HepG2 (cell line): ENCODE results near the gene STX10. TPM values are rescaled to one million over a fixed set of nuclear protein-coding genes. Genes with fewer than 3 reads are reported as not detected.

Experiments
- AFF4 ChIP-seq: sonication (generic); formaldehyde crosslinking; IDR thresholded peaks from 2 replicates; pipeline ENCODE4 v1.4.0; 2020; ENCODE audit warnings: missing genetic modification reagents
- DZIP1 ChIP-seq: sonication (generic); formaldehyde crosslinking; IDR thresholded peaks from 2 replicates; pipeline ENCODE4 v1.5.0; 2020; ENCODE audit warnings: mild to moderate bottlenecking, missing genetic modification reagents
- FLYWCH1 ChIP-seq: sonication (generic); formaldehyde crosslinking; IDR thresholded peaks from 2 replicates; pipeline ENCODE4 v1.8.1; 2023; ENCODE audit warnings: mild to moderate bottlenecking, missing genetic modification reagents
- FOXA3 ChIP-seq: IDR thresholded peaks from 2 replicates; pipeline ENCODE4 v1.6.1; 2016; ENCODE audit warnings: missing genetic modification reagents, missing compliant biosample characterization
- HCFC1 ChIP-seq: fragments of 150-350 bp; IDR thresholded peaks from 2 replicates; pipeline ENCODE4 v1.6.1; 2014; ENCODE audit warnings: low read depth, low read length
- HNRNPUL1 ChIP-seq: fragments of 200-400 bp; formaldehyde crosslinking; IDR thresholded peaks from 2 replicates; pipeline ENCODE4 v1.6.1; 2017; ENCODE audit warnings: low read depth, mild to moderate bottlenecking, low read length, moderate library complexity
- MIXL1 ChIP-seq: IDR thresholded peaks from 2 replicates; pipeline ENCODE4 v1.6.1; 2016
- MNT ChIP-seq: fragments of 450-650 bp; IDR thresholded peaks from 2 replicates; pipeline ENCODE4 v1.6.1; 2016
- PAF1 ChIP-seq: IDR thresholded peaks from 2 replicates; pipeline ENCODE4 v1.6.1; 2016; ENCODE audit warnings: missing genetic modification reagents, missing compliant biosample characterization
- PATZ1 ChIP-seq: sonication (generic); formaldehyde crosslinking; IDR thresholded peaks from 2 replicates; pipeline ENCODE4 v1.4.0; 2020; ENCODE audit warnings: missing genetic modification reagents
- PHF5A ChIP-seq: IDR thresholded peaks from one replicate; pipeline ENCODE4 v1.6.1; 2018; ENCODE audit warnings: low read depth, missing genetic modification reagents; ENCODE audit not compliant: unreplicated experiment
- RAD51 ChIP-seq: fragments of 450-650 bp; IDR thresholded peaks from 2 replicates; pipeline ENCODE4 v1.6.1; 2016; ENCODE audit warnings: borderline replicate concordance
- TCF12 ChIP-seq, 2 experiments: fragments of 450-650 bp in 1 of 2; sonication (generic) in 1 of 2; formaldehyde crosslinking in 1 of 2; IDR thresholded peaks; 2 replicates each; pipeline versions ENCODE4 v1.6.1 to v1.8.0; 2017 to 2022; ENCODE audit warnings: antibody characterized with exemption in 1 of 2, mild to moderate bottlenecking in 1 of 2, missing genetic modification reagents in 1 of 2, moderate library complexity in 1 of 2
- ZNF326 ChIP-seq: sonication (generic); formaldehyde crosslinking; IDR thresholded peaks from 2 replicates; pipeline ENCODE4 v1.4.0; 2020; ENCODE audit warnings: missing genetic modification reagents, borderline replicate concordance
- ZNF564 ChIP-seq: sonication (generic); formaldehyde crosslinking; IDR thresholded peaks from 2 replicates; pipeline ENCODE4 v1.8.1; 2023; ENCODE audit warnings: mild to moderate bottlenecking, missing genetic modification reagents
- polyA plus RNA-seq, 8 experiments: library from polyadenylated mRNA; depleted of rRNA in 3 of 8; stranded (reverse) in 7 of 8; unstranded in 1 of 8; fragments of >200 nt; fragmentation: Illumina TruSeq in 4 of 8; extraction: Trizol in 4 of 8; gene quantifications; 2 replicates each; pipeline versions ENCODE4 v1.2.1 to v1.2.3, GENCODE V29; 2011 to 2016; ENCODE audit warnings: low read depth in 4 of 8, missing spikeins in 1 of 8, mixed read lengths in 1 of 8; ENCODE audit not compliant: insufficient read depth in 1 of 8
- total RNA-seq, 5 experiments: library from RNA; depleted of rRNA; stranded (reverse); fragments of >200 nt; fragmentation: Illumina TruSeq; extraction: Trizol; gene quantifications; 2 replicates each; pipeline ENCODE4 v1.2.3, GENCODE V29; 2016; ENCODE audit warnings: low read depth in 1 of 5
- TF ChIP-seq, protein P1 (sequence below): sonication (generic); formaldehyde crosslinking; IDR thresholded peaks from 2 replicates; pipeline ENCODE4 v1.5.1; 2020; ENCODE audit warnings: mild to moderate bottlenecking, moderate library complexity, missing genetic modification reagents

The STX10 gene
- total and polyA plus RNA-seq, 2 of the 13 experiments (the other 11 are each of a cell fraction or from before 2014, with no cell fraction given) = 47.9 to 66.4 TPM

- peak; percentile 86 for TF ChIP-seq PATZ1 (CRISPR knock-in tag)
- TF ChIP-seq TCF12 (IDR thresholded peaks at IDR 0.05) = no peak
- TF ChIP-seq TCF12 (CRISPR knock-in tag; IDR thresholded peaks at IDR 0.05) = 0 out of 2 replicates have a peak, but pooled peaks have one; percentile 24
- no peak for TF ChIP-seq AFF4 (CRISPR knock-in tag)
- TF ChIP-seq HNRNPUL1 = no peak
- no peak for TF ChIP-seq RAD51
- peak; percentile 62 for TF ChIP-seq MNT
- no peak for TF ChIP-seq ZNF326
- TF ChIP-seq PHF5A = no peak
- no peak for TF ChIP-seq DZIP1 (CRISPR knock-in tag)
- TF ChIP-seq MIXL1 (CRISPR knock-in tag) = peak; percentile 80
- TF ChIP-seq PAF1 (CRISPR knock-in tag) = no peak
- no peak; the same call in 1 of the 2 replicates for TF ChIP-seq ZNF564 (CRISPR knock-in tag)
- peak; percentile 69 for TF ChIP-seq FOXA3 (CRISPR knock-in tag)
- no peak for TF ChIP-seq FLYWCH1
- peak; percentile 81 for TF ChIP-seq HCFC1
- TF ChIP-seq, protein P1, sequence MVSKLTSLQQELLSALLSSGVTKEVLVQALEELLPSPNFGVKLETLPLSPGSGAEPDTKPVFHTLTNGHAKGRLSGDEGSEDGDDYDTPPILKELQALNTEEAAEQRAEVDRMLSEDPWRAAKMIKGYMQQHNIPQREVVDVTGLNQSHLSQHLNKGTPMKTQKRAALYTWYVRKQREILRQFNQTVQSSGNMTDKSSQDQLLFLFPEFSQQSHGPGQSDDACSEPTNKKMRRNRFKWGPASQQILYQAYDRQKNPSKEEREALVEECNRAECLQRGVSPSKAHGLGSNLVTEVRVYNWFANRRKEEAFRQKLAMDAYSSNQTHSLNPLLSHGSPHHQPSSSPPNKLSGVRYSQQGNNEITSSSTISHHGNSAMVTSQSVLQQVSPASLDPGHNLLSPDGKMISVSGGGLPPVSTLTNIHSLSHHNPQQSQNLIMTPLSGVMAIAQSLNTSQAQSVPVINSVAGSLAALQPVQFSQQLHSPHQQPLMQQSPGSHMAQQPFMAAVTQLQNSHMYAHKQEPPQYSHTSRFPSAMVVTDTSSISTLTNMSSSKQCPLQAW = peak; percentile 88
Measured at GRCh38 chr19:13150187-13150930, at the start of gene STX10, which contains the start of gene IER2 (continued).
